ENCODE data around the gene UPF1. TPM values are rescaled to one million over a fixed set of nuclear protein-coding genes. Genes with fewer than 3 reads are reported as not detected.

The UPF1 gene
- total RNA-seq, 1 donor = 36.6 TPM

DNA sequence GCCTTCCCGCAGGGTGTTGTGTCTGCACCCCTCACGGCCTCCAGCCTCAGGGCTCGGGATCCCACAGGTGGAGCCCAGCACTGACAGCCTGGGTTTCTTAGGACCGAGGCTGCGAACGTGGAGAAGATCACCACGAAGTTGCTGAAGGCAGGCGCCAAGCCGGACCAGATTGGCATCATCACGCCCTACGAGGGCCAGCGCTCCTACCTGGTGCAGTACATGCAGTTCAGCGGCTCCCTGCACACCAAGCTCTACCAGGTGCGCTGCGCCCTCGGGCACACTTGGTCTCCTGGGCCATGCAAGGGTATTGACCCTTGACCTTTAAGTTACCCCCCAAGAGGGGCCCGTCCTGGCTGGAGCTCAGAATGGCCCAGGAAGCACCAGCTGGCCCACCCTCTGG lies 29.0 kb downstream of the UPF1 start:
- DNase-seq (ENCODE audit: insufficient read length, low spot score, missing footprints) = no peak
- Histone ChIP-seq H3K4me2 (ENCODE audit: insufficient read depth, low read length) (no peak overlapping the region), H3K4me1 (ENCODE audit: insufficient read depth, low read length) (no peaks in the 10 kb centered on the region), H3K9me3 (ENCODE audit: low read depth, low read length) (no peaks in the 10 kb centered on the region), H3K27me3 (ENCODE audit: insufficient read depth, low read length) (no peaks in the 10 kb centered on the region), H2AFZ (ENCODE audit: low read length) (no peak overlapping the region), H4K20me1 (ENCODE audit: insufficient read depth, low read length) (peaks cover 44% of the 10 kb centered on the region), H3K4me3 (ENCODE audit: insufficient read depth, low read length) (no peak overlapping the region), H3K27ac (ENCODE audit: low read depth, low read length) (no peak overlapping the region), H3K79me2 (ENCODE audit: insufficient read depth, low read length) (peaks cover 34% of the 10 kb centered on the region), H3K36me3 (ENCODE audit: insufficient read depth, low read length) (peaks cover 96% of the 10 kb centered on the region)
- TF ChIP-seq, protein P1, sequence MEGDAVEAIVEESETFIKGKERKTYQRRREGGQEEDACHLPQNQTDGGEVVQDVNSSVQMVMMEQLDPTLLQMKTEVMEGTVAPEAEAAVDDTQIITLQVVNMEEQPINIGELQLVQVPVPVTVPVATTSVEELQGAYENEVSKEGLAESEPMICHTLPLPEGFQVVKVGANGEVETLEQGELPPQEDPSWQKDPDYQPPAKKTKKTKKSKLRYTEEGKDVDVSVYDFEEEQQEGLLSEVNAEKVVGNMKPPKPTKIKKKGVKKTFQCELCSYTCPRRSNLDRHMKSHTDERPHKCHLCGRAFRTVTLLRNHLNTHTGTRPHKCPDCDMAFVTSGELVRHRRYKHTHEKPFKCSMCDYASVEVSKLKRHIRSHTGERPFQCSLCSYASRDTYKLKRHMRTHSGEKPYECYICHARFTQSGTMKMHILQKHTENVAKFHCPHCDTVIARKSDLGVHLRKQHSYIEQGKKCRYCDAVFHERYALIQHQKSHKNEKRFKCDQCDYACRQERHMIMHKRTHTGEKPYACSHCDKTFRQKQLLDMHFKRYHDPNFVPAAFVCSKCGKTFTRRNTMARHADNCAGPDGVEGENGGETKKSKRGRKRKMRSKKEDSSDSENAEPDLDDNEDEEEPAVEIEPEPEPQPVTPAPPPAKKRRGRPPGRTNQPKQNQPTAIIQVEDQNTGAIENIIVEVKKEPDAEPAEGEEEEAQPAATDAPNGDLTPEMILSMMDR (IDR thresholded peaks at IDR 0.05; ENCODE audit: extremely low read depth, low read depth, low read length) = no peak

DNA sequence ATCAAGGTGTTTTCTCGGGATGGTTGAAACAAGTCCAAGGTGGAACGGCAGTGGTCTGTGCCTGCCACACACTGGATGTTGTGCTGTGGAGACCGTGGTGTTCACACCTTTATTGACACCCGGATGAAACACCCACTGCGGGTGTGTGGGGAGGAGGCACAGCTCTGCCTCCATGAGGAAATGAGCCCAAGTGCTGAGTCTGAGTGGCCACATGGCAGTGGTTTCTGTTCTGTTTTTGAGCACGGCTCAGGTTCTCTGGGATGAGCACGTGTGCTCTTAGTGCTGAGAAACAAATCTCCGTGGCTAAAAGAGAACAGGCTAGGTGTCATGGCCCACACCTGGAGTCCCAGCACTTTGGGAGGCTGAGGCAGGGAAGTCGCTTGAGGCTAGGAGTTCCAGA lies 29.5 kb downstream of the UPF1 start:
- Histone ChIP-seq H3K4me2 (ENCODE audit: insufficient read depth, low read length) (no peak overlapping the region), H4K20me1 (ENCODE audit: insufficient read depth, low read length) (peaks cover 44% of the 10 kb centered on the region), H3K79me2 (ENCODE audit: insufficient read depth, low read length) (peaks cover 29% of the 10 kb centered on the region), H3K27me3 (ENCODE audit: insufficient read depth, low read length) (no peaks in the 10 kb centered on the region), H3K4me3 (ENCODE audit: insufficient read depth, low read length) (no peak overlapping the region), H3K9me3 (ENCODE audit: low read depth, low read length) (no peaks in the 10 kb centered on the region), H3K36me3 (ENCODE audit: insufficient read depth, low read length) (peaks cover 96% of the 10 kb centered on the region), H3K27ac (ENCODE audit: low read depth, low read length) (no peak overlapping the region), H2AFZ (ENCODE audit: low read length) (no peak overlapping the region), H3K4me1 (ENCODE audit: insufficient read depth, low read length) (no peaks in the 10 kb centered on the region)
- TF ChIP-seq, protein P1 (IDR thresholded peaks at IDR 0.05; ENCODE audit: extremely low read depth, low read depth, low read length) = no peak
- DNase-seq (ENCODE audit: insufficient read length, low spot score, missing footprints) = no peak

DNA sequence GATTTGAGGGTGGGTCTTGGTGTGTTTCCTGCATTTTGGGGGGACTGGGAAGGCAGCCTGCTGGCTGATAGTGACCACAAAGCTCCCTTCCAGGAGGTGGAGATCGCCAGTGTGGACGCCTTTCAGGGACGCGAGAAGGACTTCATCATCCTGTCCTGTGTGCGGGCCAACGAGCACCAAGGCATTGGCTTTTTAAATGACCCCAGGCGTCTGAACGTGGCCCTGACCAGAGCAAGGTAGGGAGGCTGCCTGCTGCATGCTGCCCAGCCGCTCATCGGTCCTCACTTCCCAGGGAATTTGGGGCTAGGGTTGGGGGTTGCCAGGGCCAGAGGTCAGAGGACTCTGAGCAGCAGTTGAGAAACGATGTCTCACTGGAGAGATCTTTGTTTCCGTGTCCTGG lies 30.2 kb downstream of the UPF1 start:
- no peaks in the 10 kb centered on the region for H3K4me1 ChIP-seq (ENCODE audit: insufficient read depth, low read length)
- H4K20me1 ChIP-seq (ENCODE audit: insufficient read depth, low read length) = peaks cover 40% of the 10 kb centered on the region
- no peak overlapping the region for H2AFZ ChIP-seq (ENCODE audit: low read length)
- no peaks in the 10 kb centered on the region for H3K9me3 ChIP-seq (ENCODE audit: low read depth, low read length)
- H3K27me3 ChIP-seq (ENCODE audit: insufficient read depth, low read length) = no peaks in the 10 kb centered on the region
- peaks cover 92% of the 10 kb centered on the region for H3K36me3 ChIP-seq (ENCODE audit: insufficient read depth, low read length)
- TF ChIP-seq, protein P1 (IDR thresholded peaks at IDR 0.05; ENCODE audit: extremely low read depth, low read depth, low read length) = no peak
- no peak for DNase-seq (ENCODE audit: insufficient read length, low spot score, missing footprints)
- no peak overlapping the region for H3K4me2 ChIP-seq (ENCODE audit: insufficient read depth, low read length)
- H3K27ac ChIP-seq (ENCODE audit: low read depth, low read length) = no peak overlapping the region
- no peak overlapping the region for H3K4me3 ChIP-seq (ENCODE audit: insufficient read depth, low read length)
- H3K79me2 ChIP-seq (ENCODE audit: insufficient read depth, low read length) = peaks cover 24% of the 10 kb centered on the region

DNA sequence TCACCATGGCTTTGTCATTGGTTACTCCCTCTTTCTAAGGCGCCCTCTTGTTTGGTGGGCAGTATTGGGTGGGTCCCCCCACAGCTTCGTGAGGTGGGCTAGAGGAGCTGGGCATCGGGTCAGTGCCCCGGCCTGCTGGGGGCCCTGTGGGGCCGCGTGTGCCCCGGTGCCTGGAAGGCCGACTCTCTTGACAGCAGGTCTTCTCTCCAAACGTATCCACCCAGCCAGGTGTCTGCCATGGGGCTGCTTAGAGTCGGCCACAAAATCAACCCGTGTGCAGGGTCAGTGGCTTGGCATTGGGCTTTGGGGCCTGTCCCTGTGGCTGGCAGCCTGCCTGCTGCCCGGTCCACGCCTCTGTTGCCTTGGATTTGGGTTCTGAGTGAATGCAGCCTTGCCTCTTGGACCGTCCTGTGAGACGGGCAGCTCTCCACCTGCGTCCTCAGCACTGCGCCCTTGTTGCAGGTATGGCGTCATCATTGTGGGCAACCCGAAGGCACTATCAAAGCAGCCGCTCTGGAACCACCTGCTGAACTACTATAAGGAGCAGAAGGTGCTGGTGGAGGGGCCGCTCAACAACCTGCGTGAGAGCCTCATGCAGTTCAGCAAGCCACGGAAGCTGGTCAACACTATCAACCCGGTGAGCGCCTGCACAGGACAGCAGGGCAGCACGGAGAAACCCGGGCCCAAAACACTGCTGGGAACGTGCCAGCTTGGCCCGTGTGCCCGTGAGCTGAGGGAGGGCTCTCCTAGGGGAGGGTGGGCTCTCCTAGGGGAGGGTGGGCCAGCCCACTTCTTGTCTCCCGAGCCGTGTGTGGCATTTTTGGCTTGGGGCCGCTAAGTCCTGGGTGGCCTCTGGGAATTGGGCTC lies 31.4 kb downstream of the UPF1 start:
- H3K4me1 ChIP-seq (ENCODE audit: insufficient read depth, low read length) = no peaks in the 10 kb centered on the region
- no peaks in the 10 kb centered on the region for H3K9me3 ChIP-seq (ENCODE audit: low read depth, low read length)
- H4K20me1 ChIP-seq (ENCODE audit: insufficient read depth, low read length) = peaks cover 47% of the 10 kb centered on the region
- TF ChIP-seq, protein P1 (IDR thresholded peaks at IDR 0.05; ENCODE audit: extremely low read depth, low read depth, low read length) = no peak
- peaks cover 92% of the 10 kb centered on the region for H3K36me3 ChIP-seq (ENCODE audit: insufficient read depth, low read length)
- no peak overlapping the region for H3K4me2 ChIP-seq (ENCODE audit: insufficient read depth, low read length)
- no peak overlapping the region for H2AFZ ChIP-seq (ENCODE audit: low read length)
- H3K79me2 ChIP-seq (ENCODE audit: insufficient read depth, low read length) = peaks cover 22% of the 10 kb centered on the region
- H3K27me3 ChIP-seq (ENCODE audit: insufficient read depth, low read length) = no peaks in the 10 kb centered on the region
- no peak overlapping the region for H3K27ac ChIP-seq (ENCODE audit: low read depth, low read length)
- no peak overlapping the region for H3K4me3 ChIP-seq (ENCODE audit: insufficient read depth, low read length)
- no peak for DNase-seq (ENCODE audit: insufficient read length, low spot score, missing footprints)

Measured in osteoblast (primary cell).